CD8-positive, alpha-beta memory T cell (primary cell): ENCODE measurements around the gene CIB2. TPM values are rescaled to one million over a fixed set of nuclear protein-coding genes. Genes with fewer than 3 reads are reported as not detected.

Source experiments
- CTCF ChIA-PET: fragments of 350-600 bp; sonication (Branson Sonifier 250); formaldehyde crosslinking; loops from one replicate; lab custom pipeline; 2021; ENCODE audit warnings: antibody characterized with exemption; lab: Charles Lee
- POLR2A ChIA-PET: fragments of 350-600 bp; sonication (Branson Sonifier 250); formaldehyde crosslinking; loops from one replicate; lab custom pipeline; 2021; ENCODE audit warnings: antibody characterized with exemption; lab: Charles Lee
- DNase-seq, 5 donors: peaks; one replicate each; pipeline versions ENCODE4 v3.0.0 to v3.0.0-alpha.2; 2020 to 2022; ENCODE audit warnings: mixed read lengths in 1 of 5
- H3K27ac ChIP-seq: one replicate; pipeline ENCODE4 v1.7.0; 2013; ENCODE audit warnings: low read depth, mild to moderate bottlenecking, low read length, moderate library complexity
- H3K27me3 ChIP-seq: 2 replicates; pipeline ENCODE4 v1.7.0; 2013; ENCODE audit warnings: low read length, mild to moderate bottlenecking; ENCODE audit not compliant: insufficient read depth, poor library complexity, severe bottlenecking
- H3K36me3 ChIP-seq: 2 replicates; pipeline ENCODE4 v1.7.0; 2013; ENCODE audit warnings: mild to moderate bottlenecking, low read length, moderate library complexity; ENCODE audit not compliant: insufficient read depth
- H3K4me1 ChIP-seq: 2 replicates; pipeline ENCODE4 v1.7.0; 2013; ENCODE audit warnings: mild to moderate bottlenecking, low read length, moderate library complexity; ENCODE audit not compliant: insufficient read depth
- H3K4me3 ChIP-seq: 2 replicates; pipeline ENCODE4 v1.7.0; 2013; ENCODE audit warnings: mild to moderate bottlenecking, low read length
- H3K9me3 ChIP-seq: 2 replicates; pipeline ENCODE4 v1.7.0; 2013; ENCODE audit warnings: mild to moderate bottlenecking, low read length
- H3K27ac Mint-ChIP-seq, 8 donors: one replicate each; pipeline ENCODE4 v1.8.0; 2020 to 2021; ENCODE audit warnings: mixed read lengths in 8 of 8, mild to moderate bottlenecking in 6 of 8, inconsistent platforms in 3 of 8, moderate library complexity in 3 of 8
- H3K27me3 Mint-ChIP-seq, 2 donors: one replicate each; pipeline ENCODE4 v1.8.0; 2020 to 2021; ENCODE audit warnings: mixed read lengths in 2 of 2, mild to moderate bottlenecking in 1 of 2, moderate library complexity in 1 of 2
- H3K36me3 Mint-ChIP-seq, 3 donors: one replicate each; pipeline ENCODE4 v1.8.0; 2020 to 2021; ENCODE audit warnings: mixed read lengths in 3 of 3, inconsistent platforms in 1 of 3, mild to moderate bottlenecking in 1 of 3
- H3K4me1 Mint-ChIP-seq, 3 donors: one replicate each; pipeline ENCODE4 v1.8.0; 2020 to 2021; ENCODE audit warnings: mixed read lengths in 3 of 3, inconsistent platforms in 1 of 3, mild to moderate bottlenecking in 1 of 3
- H3K4me3 Mint-ChIP-seq, 7 donors: one replicate each; pipeline ENCODE4 v1.8.0; 2020 to 2021; ENCODE audit warnings: mixed read lengths in 7 of 7, mild to moderate bottlenecking in 6 of 7, moderate library complexity in 4 of 7, inconsistent platforms in 2 of 7
- H3K9me3 Mint-ChIP-seq, 5 donors: one replicate each; pipeline ENCODE4 v1.8.0; 2020 to 2022; ENCODE audit warnings: mixed read lengths in 5 of 5, mild to moderate bottlenecking in 3 of 5, moderate library complexity in 2 of 5, inconsistent platforms in 1 of 5
- polyA plus RNA-seq: library from polyadenylated mRNA; unstranded; fragments of 300-500 nt; fragmentation: Illumina TruSeq; gene quantifications from one replicate; pipeline ENCODE4 v1.2.3, GENCODE V29; 2021
- total RNA-seq, 2 experiments: library from RNA; stranded (reverse); gene quantifications; one replicate each; pipeline ENCODE4 v1.2.3, GENCODE V29; 2021

The CIB2 gene
- total and polyA plus RNA-seq, 3 experiments from 2014 or later = 2.0 to 2.3 (median 2.1) TPM

DNA sequence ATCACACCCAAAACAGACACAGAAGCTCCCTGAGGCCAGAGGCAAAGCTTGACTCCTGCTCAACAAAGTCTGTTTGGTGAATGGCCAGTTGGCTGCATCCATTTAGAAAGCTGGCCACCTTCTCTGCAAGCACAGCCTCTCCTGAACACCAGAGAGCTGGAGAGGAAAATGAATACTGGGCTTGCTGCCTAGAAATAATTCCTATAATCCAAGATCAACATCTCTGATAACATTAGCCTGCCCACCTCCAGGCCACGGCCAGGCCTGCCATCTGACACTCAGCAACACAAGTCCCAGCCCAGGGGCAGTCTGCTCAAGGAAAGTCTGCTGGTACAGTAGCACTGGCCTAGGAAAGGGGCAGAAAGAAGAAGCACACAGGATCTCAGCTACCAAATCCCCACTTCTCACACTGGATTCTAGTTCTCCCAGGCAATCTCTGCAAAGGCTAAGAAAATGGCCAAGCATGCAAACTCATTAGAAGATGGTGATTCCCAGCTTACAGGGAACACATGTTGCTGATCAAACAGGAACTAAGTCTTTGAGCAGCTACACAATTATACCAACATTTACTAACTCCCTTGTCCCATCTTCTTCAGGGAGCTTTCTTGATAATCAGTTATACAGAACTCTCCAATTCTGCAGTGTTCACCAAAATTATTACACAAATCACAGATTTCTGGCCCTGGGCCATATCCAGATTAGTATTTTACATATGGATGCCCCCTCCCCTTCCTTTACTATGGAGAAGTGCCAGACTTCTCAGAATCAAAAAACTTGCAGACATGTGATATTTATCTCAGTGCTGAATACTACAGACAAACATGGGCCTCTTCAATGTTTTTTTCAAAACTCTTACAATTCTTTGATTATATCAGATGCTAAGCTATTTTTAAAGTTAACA lies 63.7 kb downstream of the CIB2 start:
- Mint-ChIP-seq H3K27ac (peak overlapping the region in 1 of 8 donors; percentile 95), H3K4me1 (peaks cover 14 to 17% (median 15%) of the 10 kb centered on the region in 3 donors), H3K4me3 (peak overlapping the region in 4 of 7 donors; percentile 21 to 86 (median 84)), H3K9me3 (no peaks in the 10 kb centered on the region), H3K36me3 (peaks cover 0 to 8% (median 0%) of the 10 kb centered on the region in 3 donors), H3K27me3 (peaks cover 0 to 1% of the 10 kb centered on the region in 2 donors)
- Histone ChIP-seq H3K27ac (no peak overlapping the region), H3K4me3 (peak overlapping the region; percentile 56), H3K27me3 (no peaks in the 10 kb centered on the region), H3K4me1 (peaks cover 100% of the 10 kb centered on the region), H3K36me3 (no peaks in the 10 kb centered on the region), H3K9me3 (no peaks in the 10 kb centered on the region)
- POLR2A ChIA-PET = interaction anchor here (0.7 to 3.0 kb wide), 8 partner anchors 10 to 33 kb away, joined by 3 to 16 read pairs (median 6); partner anchors contain the start of gene TBC1D2B
- CTCF ChIA-PET = interaction anchor here (1.1 to 5.8 kb wide), 10 partner anchors 8 to 48 kb away, joined by 3 to 31 read pairs (median 5); partner anchors contain the start of gene TBC1D2B
- no peak for DNase-seq

DNA sequence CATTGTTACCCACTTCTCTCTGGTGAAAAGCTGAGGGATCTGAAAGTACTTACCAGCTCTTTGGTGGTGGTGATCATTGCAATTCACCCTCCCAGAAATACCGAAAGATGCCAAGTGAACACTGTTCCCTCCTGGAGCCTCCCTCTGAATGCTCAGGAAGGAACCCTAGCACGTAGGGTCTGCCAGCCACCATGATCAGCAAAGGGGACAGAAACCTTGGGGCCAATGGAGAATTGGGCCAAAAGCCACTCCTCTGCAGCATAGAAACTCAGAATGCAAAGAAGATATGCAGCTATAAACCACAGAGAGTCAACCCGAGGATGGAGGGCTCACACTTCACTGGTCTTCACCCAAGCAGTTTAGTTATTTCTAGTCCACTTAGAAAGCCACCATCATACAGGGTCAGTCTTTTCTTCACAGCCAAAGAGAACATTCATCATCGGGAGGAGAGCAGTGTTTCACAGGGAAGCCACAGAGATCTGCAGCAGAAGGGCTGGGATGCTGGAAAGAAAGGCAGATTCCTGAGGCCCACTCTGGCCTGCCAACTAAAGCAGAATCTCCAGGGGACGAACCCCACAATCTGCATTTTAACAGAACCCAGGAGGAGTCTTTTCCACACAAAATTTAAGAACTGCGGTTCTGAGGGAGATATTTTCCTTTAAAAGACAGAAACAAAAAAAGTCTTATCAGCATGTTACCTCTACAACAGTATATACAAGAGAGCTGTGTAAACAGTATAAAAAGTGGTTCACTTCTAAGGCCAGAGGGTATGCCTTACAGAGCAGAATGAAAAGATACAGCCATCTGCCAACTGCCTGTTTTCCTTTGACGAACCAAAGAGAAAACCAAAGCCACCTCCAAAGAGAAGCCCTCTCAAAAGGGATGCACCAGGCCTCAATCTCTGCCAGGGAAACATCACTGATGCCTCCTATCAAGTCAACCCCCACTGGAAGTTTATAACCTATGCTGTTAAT lies 65.0 kb downstream of the CIB2 start:
- H3K4me3 Mint-ChIP-seq = no peak overlapping the region
- peaks cover 0 to 5% (median 0%) of the 10 kb centered on the region in 3 donors for H3K36me3 Mint-ChIP-seq
- H3K4me1 Mint-ChIP-seq = peaks cover 2 to 9% (median 6%) of the 10 kb centered on the region in 3 donors

DNA sequence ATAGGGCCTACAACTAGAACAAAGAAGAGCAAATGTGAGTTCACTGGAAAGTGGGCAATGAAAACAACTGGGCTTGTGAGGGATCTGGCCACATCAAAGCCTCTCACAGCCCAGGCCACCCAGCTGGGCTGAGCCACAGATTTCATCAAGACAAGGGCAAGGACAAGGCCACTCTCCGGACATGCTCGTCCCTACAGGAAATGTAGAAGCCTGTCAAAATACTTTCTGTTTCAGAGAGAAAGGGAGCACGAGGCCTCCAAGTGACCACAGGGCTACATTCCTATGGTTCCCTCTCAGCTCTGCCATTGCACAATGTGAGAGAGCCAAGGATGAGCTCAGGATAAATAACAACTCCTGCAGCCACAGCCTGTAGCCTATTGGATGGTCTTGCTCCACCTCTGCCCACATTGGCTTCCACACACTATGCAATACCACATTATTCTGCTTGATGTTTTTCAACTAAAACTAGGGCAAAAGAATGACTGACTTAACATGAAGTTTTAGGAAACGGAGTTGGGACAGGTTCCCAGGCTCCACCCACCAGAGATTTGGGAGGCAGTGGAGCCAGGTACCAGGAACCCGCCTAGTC lies 65.9 kb downstream of the CIB2 start:
- Mint-ChIP-seq H3K4me1 (peaks cover 2 to 9% (median 5%) of the 10 kb centered on the region in 3 donors), H3K27ac (no peak overlapping the region), H3K27me3 (peaks cover 0 to 1% of the 10 kb centered on the region in 2 donors), H3K4me3 (no peak overlapping the region), H3K9me3 (no peaks in the 10 kb centered on the region), H3K36me3 (peaks cover 0 to 5% (median 0%) of the 10 kb centered on the region in 3 donors)
- DNase-seq = no peak
- CTCF ChIA-PET = interaction anchor here (1.3 to 5.8 kb wide), 3 partner anchors 15 to 43 kb away, joined by 3 to 30 read pairs (median 4); no protein-coding TSS in a partner anchor
- Histone ChIP-seq H3K9me3 (no peaks in the 10 kb centered on the region), H3K27ac (peak overlapping the region; percentile 17), H3K27me3 (no peaks in the 10 kb centered on the region), H3K4me3 (peak overlapping the region; percentile 23), H3K36me3 (no peaks in the 10 kb centered on the region), H3K4me1 (peaks cover 95% of the 10 kb centered on the region)
- POLR2A ChIA-PET = no interaction called here

More for the DNA sequence above, 65.0 kb downstream of the CIB2 start:
- Mint-ChIP-seq H3K27me3 (peaks cover 0 to 1% of the 10 kb centered on the region in 2 donors), H3K27ac (no peak overlapping the region), H3K9me3 (no peaks in the 10 kb centered on the region)
- H3K27me3 ChIP-seq = no peaks in the 10 kb centered on the region
- DNase-seq = no peak
- H3K36me3 ChIP-seq = no peaks in the 10 kb centered on the region
- H3K9me3 ChIP-seq = no peaks in the 10 kb centered on the region
- H3K27ac ChIP-seq = peak overlapping the region; percentile 5
- ChIA-PET POLR2A (interaction anchor here (1.4 kb wide), 1 partner anchor 31 kb away, joined by 7 read pairs; no protein-coding TSS in a partner anchor), CTCF (interaction anchor here (1.1 to 5.8 kb wide), 5 partner anchors 16 to 61 kb away, joined by 3 to 30 read pairs (median 4); no protein-coding TSS in a partner anchor)
- peaks cover 96% of the 10 kb centered on the region for H3K4me1 ChIP-seq
- peak overlapping the region; percentile 23 for H3K4me3 ChIP-seq

DNA sequence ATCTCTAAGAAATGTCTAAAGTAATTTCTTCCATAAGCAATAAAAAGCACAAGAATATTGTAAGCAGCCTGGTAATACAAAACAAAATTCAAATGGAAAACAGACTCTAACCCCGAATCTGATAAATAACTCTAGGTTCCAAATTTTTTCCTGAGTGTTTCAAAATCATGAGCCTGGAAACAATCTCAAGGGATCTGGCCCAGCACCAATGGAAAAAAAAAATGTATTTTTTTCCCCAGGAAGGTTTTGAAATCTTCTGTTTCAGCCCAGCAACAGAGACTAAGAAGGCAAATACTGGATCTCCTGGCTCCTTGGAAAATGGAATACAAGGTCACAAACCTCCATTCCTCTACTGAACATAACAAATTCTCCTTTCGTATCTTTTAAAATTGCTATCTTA lies 66.7 kb downstream of the CIB2 start:
- Histone ChIP-seq H3K36me3 (no peaks in the 10 kb centered on the region), H3K4me1 (peaks cover 95% of the 10 kb centered on the region), H3K27ac (no peak overlapping the region), H3K27me3 (no peaks in the 10 kb centered on the region), H3K4me3 (no peak overlapping the region), H3K9me3 (no peaks in the 10 kb centered on the region)
- H3K4me3 Mint-ChIP-seq = no peak overlapping the region
- DNase-seq = no peak
- no peak overlapping the region for H3K27ac Mint-ChIP-seq
- H3K27me3 Mint-ChIP-seq = no peaks in the 10 kb centered on the region
- POLR2A ChIA-PET = no interaction called here
- peaks cover 0 to 5% (median 0%) of the 10 kb centered on the region in 3 donors for H3K36me3 Mint-ChIP-seq
- CTCF ChIA-PET = no interaction called here
- peaks cover 10 to 17% (median 13%) of the 10 kb centered on the region in 3 donors for H3K4me1 Mint-ChIP-seq
- H3K9me3 Mint-ChIP-seq = no peaks in the 10 kb centered on the region

DNA sequence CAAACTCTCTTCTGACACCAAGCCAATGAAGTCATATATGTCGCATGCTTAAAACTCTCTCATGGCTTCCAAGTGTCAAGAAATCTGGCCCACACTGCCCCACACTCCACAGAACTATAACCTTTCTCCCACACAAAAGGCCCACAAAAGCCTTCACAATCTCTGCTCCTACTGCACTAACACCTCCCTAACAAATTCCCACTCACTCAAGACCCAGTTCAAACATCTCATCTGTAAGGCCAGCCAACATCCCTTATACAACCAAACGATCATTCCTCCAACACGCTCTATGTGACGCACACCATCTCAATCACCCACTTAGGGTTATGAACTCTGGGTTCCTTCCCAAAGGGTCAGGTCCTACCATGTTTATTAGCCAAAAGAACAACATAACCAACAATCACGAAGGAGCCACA lies 67.3 kb downstream of the CIB2 start:
- H3K27ac ChIP-seq = no peak overlapping the region
- H3K4me3 Mint-ChIP-seq = no peak overlapping the region
- CTCF ChIA-PET = no interaction called here
- DNase-seq = no peak
- peaks cover 16 to 23% (median 19%) of the 10 kb centered on the region in 3 donors for H3K4me1 Mint-ChIP-seq
- POLR2A ChIA-PET = interaction anchor here (2.4 kb wide), 1 partner anchor 13 kb away, joined by 14 read pairs; no protein-coding TSS in a partner anchor
- H3K27me3 ChIP-seq = no peaks in the 10 kb centered on the region
- no peaks in the 10 kb centered on the region for H3K9me3 ChIP-seq
- H3K27ac Mint-ChIP-seq = no peak overlapping the region
- no peaks in the 10 kb centered on the region for H3K9me3 Mint-ChIP-seq
- H3K36me3 ChIP-seq = no peaks in the 10 kb centered on the region
- no peak overlapping the region for H3K4me3 ChIP-seq
- H3K36me3 Mint-ChIP-seq = peaks cover 0 to 5% (median 0%) of the 10 kb centered on the region in 3 donors
- no peaks in the 10 kb centered on the region for H3K27me3 Mint-ChIP-seq
- peaks cover 95% of the 10 kb centered on the region for H3K4me1 ChIP-seq

DNA sequence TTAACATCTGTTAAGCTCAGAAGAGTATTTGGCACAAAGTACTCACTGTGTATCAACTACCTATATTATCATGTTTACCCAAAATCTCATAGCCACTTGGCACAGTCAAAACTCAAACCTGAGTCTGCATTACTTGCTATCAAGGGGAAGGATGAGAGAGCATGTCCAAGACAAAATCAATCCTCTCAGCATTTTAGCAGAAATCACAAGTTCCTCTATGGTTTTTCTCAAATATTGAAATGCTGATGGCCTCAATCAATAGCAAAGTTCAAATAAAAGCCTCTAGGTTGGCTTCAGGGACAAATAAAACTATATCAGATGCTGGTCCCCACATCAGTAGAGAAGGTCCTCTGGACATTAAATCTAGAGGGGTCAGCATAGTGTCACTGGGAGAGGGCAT lies 68.0 kb downstream of the CIB2 start:
- H3K36me3 ChIP-seq = no peaks in the 10 kb centered on the region
- Mint-ChIP-seq H3K4me3 (peak overlapping the region in 4 of 7 donors; percentile 20 to 90 (median 35)), H3K27ac (peak overlapping the region in 5 of 8 donors; percentile 25 to 94 (median 76)), H3K4me1 (peaks cover 24 to 30% (median 26%) of the 10 kb centered on the region in 3 donors), H3K9me3 (no peaks in the 10 kb centered on the region), H3K27me3 (no peaks in the 10 kb centered on the region), H3K36me3 (peaks cover 0 to 5% (median 0%) of the 10 kb centered on the region in 3 donors)
- DNase-seq = no peak
- ChIA-PET CTCF (interaction anchor here (2.3 kb wide), 1 partner anchor 12 kb away, joined by 21 read pairs; no protein-coding TSS in a partner anchor), POLR2A (interaction anchor here (1.9 to 2.4 kb wide), 2 partner anchors 13 to 20 kb away, joined by 5 to 14 read pairs; no protein-coding TSS in a partner anchor)
- no peak overlapping the region for H3K27ac ChIP-seq
- H3K27me3 ChIP-seq = no peaks in the 10 kb centered on the region
- H3K4me3 ChIP-seq = no peak overlapping the region
- peaks cover 95% of the 10 kb centered on the region for H3K4me1 ChIP-seq
- H3K9me3 ChIP-seq = no peaks in the 10 kb centered on the region
